ENCODE data around the gene SLC2A5.
"Not testable (repeated sequence)": the region's sequence is repeated elsewhere in the genome, so short reads cannot be mapped to it uniquely, and the experiment has no call there.

SLC2A5 gene

GRCh38 chr1:9093996-9094595 lies 24.7 kb upstream of the SLC2A5 start:
- DNase-seq (ENCODE audit: low read depth, low spot score) = not testable (repeated sequence)

GRCh38 chr1:9093581-9093980 lies 24.1 kb upstream of the SLC2A5 start:
- no peak overlapping the region for H3K4me3 ChIP-seq (ENCODE audit: low read length)
- no peak for DNase-seq (ENCODE audit: low read depth, low spot score)

More at GRCh38 chr1:9093996-9094595, 24.7 kb upstream of the SLC2A5 start:
- H3K4me3 ChIP-seq (ENCODE audit: low read length) = not testable (repeated sequence)

GRCh38 chr1:9093091-9093490 lies 23.7 kb upstream of the SLC2A5 start:
- DNase-seq (ENCODE audit: low read depth, low spot score) = no peak
- H3K4me3 ChIP-seq (ENCODE audit: low read length) = no peak overlapping the region

GRCh38 chr1:9088807-9089206 lies 19.4 kb upstream of the SLC2A5 start:
- no peak overlapping the region for H3K4me3 ChIP-seq (ENCODE audit: low read length)
- DNase-seq (ENCODE audit: low read depth, low spot score) = no peak

GRCh38 chr1:9087411-9088125 lies 18.1 kb upstream of the SLC2A5 start:
- H3K4me3 ChIP-seq (ENCODE audit: low read length) = no peak overlapping the region
- no peak for DNase-seq (ENCODE audit: low read depth, low spot score)

- DNase-seq (ENCODE audit: low read depth, low spot score) = no peak
- no peak overlapping the region for H3K4me3 ChIP-seq (ENCODE audit: low read length)
These were observed 17.4 kb upstream of the SLC2A5 start for GRCh38 chr1:9086796-9087195.

- no peak for DNase-seq (ENCODE audit: low read depth, low spot score)
- H3K4me3 ChIP-seq (ENCODE audit: low read length) = no peak overlapping the region
These were observed 16.6 kb upstream of the SLC2A5 start for GRCh38 chr1:9086045-9086444.

GRCh38 chr1:9085306-9085940 lies 16.0 kb upstream of the SLC2A5 start:
- DNase-seq (ENCODE audit: low read depth, low spot score) = no peak
- no peak overlapping the region for H3K4me3 ChIP-seq (ENCODE audit: low read length)

- DNase-seq (ENCODE audit: low read depth, low spot score) = no peak
- no peak overlapping the region for H3K4me3 ChIP-seq (ENCODE audit: low read length)
These were observed 15.5 kb upstream of the SLC2A5 start for GRCh38 chr1:9084906-9085305.

GRCh38 chr1:9081473-9081872 lies 12.0 kb upstream of the SLC2A5 start:
- DNase-seq (ENCODE audit: low read depth, low spot score) = no peak
- H3K4me3 ChIP-seq (ENCODE audit: low read length) = no peak overlapping the region

- no peak overlapping the region for H3K4me3 ChIP-seq (ENCODE audit: low read length)
- DNase-seq (ENCODE audit: low read depth, low spot score) = no peak
These were observed 11.4 kb upstream of the SLC2A5 start for GRCh38 chr1:9080705-9081291.

- DNase-seq (ENCODE audit: low read depth, low spot score) = no peak
These were observed 10.7 kb upstream of the SLC2A5 start for GRCh38 chr1:9079988-9080704.

GRCh38 chr1:9078752-9079500 lies 9.5 kb upstream of the SLC2A5 start:
- no peak overlapping the region for H3K4me3 ChIP-seq (ENCODE audit: low read length)
- DNase-seq (ENCODE audit: low read depth, low spot score) = no peak

More at GRCh38 chr1:9079988-9080704, 10.7 kb upstream of the SLC2A5 start:
- no peak overlapping the region for H3K4me3 ChIP-seq (ENCODE audit: low read length)

- H3K4me3 ChIP-seq (ENCODE audit: low read length) = no peak overlapping the region
- DNase-seq (ENCODE audit: low read depth, low spot score) = no peak
These were observed 8.7 kb upstream of the SLC2A5 start for GRCh38 chr1:9078015-9078751.

GRCh38 chr1:9075022-9075421 lies 5.6 kb upstream of the SLC2A5 start:
- no peak for DNase-seq (ENCODE audit: low read depth, low spot score)
- H3K4me3 ChIP-seq (ENCODE audit: low read length) = no peak overlapping the region

GRCh38 chr1:9073143-9073542 lies 3.7 kb upstream of the SLC2A5 start:
- DNase-seq (ENCODE audit: low read depth, low spot score) = no peak
- no peak overlapping the region for H3K4me3 ChIP-seq (ENCODE audit: low read length)

GRCh38 chr1:9071554-9072235 lies 2.3 kb upstream of the SLC2A5 start:
- no peak for DNase-seq (ENCODE audit: low read depth, low spot score)
- no peak overlapping the region for H3K4me3 ChIP-seq (ENCODE audit: low read length)

- no peak overlapping the region for H3K4me3 ChIP-seq (ENCODE audit: low read length)
- DNase-seq (ENCODE audit: low read depth, low spot score) = no peak
These were observed 1.1 kb upstream of the SLC2A5 start for GRCh38 chr1:9070486-9070885.
